GM06990 (cell line): ENCODE data around the gene EMILIN2.
"Not testable (repeated sequence)": the region's sequence is repeated elsewhere in the genome, so short reads cannot be mapped to it uniquely, and the experiment has no call there.

Source experiments
- DNase-seq: peaks from one replicate; pipeline ENCODE4 v3.0.0-alpha.2; 2011; ENCODE audit not compliant: insufficient read length; ENCODE audit errors: extremely low read depth
- H3K27me3 ChIP-seq: replicated peaks from 2 replicates; pipeline ENCODE4 v1.6.0; 2011; ENCODE audit warnings: low read length; ENCODE audit not compliant: control insufficient read depth, insufficient read depth
- H3K36me3 ChIP-seq: 2 replicates; pipeline ENCODE4 v1.5.1; 2011; ENCODE audit warnings: low read length; ENCODE audit not compliant: control insufficient read depth, insufficient read depth
- H3K4me3 ChIP-seq: replicated peaks from 2 replicates; pipeline ENCODE4 v1.5.1; 2011; ENCODE audit warnings: low read depth, mild to moderate bottlenecking, control low read depth, low read length
- CTCF ChIP-seq: IDR thresholded peaks from 2 replicates; pipeline ENCODE4 v1.5.1; 2011; ENCODE audit warnings: low read length, control low read depth, mild to moderate bottlenecking, inconsistent platforms; ENCODE audit not compliant: insufficient read depth, poor library complexity, severe bottlenecking

Gene EMILIN2

GRCh38 chr18:2846636-2847316 is at the start of gene EMILIN2:
EMILIN2 (plus strand) TSS chr18:2847006; CDS start chr18:2847189, 183 bp downstream.
- peak; percentile 65 for DNase-seq
- no peak for TF ChIP-seq CTCF
- H3K36me3 ChIP-seq = no peaks in the 10 kb centered on the region; the same call in 1 of the 2 replicates
- peak within 1 kb of the TSS; percentile 65 for H3K4me3 ChIP-seq
- H3K27me3 ChIP-seq = no peaks in the 10 kb centered on the region; the same call in 1 of the 2 replicates

GRCh38 chr18:2797951-2798350 is 48.9 kb upstream of the EMILIN2 start:
- no peaks in the 10 kb centered on the region for H3K27me3 ChIP-seq
- H3K4me3 ChIP-seq = no peak overlapping the region
- H3K36me3 ChIP-seq = peaks cover 8% of the 10 kb centered on the region
- TF ChIP-seq CTCF = no peak
- no peak for DNase-seq

- no peak for DNase-seq
- Histone ChIP-seq H3K27me3 (no peaks in the 10 kb centered on the region), H3K4me3 (no peak overlapping the region), H3K36me3 (peaks cover 6% of the 10 kb centered on the region)
- no peak for TF ChIP-seq CTCF
Measured at GRCh38 chr18:2799369-2799768, 47.4 kb upstream of the EMILIN2 start.

GRCh38 chr18:2805970-2806943 is 40.5 kb upstream of the EMILIN2 start:
- Histone ChIP-seq H3K27me3 (no peaks in the 10 kb centered on the region), H3K4me3 (no peak overlapping the region), H3K36me3 (peaks cover 3% of the 10 kb centered on the region; the same call in 1 of the 2 replicates)
- TF ChIP-seq CTCF = no peak
- DNase-seq = no peak

- H3K4me3 ChIP-seq, DNase-seq, H3K27me3 ChIP-seq, H3K36me3 ChIP-seq: not testable (repeated sequence)
Measured at GRCh38 chr18:2808640-2809039, 38.2 kb upstream of the EMILIN2 start.

- DNase-seq, H3K27me3 ChIP-seq, H3K36me3 ChIP-seq, H3K4me3 ChIP-seq: not testable (repeated sequence)
Measured at GRCh38 chr18:2809666-2810183, 37.1 kb upstream of the EMILIN2 start.
